Glutamatergic neuron (in vitro differentiated cells): Measurements from ENCODE around the gene RAB27A. TPM values are rescaled to one million over a fixed set of nuclear protein-coding genes. Genes with fewer than 3 reads are reported as not detected.
"Not testable (repeated sequence)": the region's sequence is repeated elsewhere in the genome, so short reads cannot be mapped to it uniquely, and the experiment has no call there.

Experiments
- DNase-seq: peaks from one replicate; pipeline ENCODE4 v3.0.0; 2022
- H3K27ac Mint-ChIP-seq: one replicate; pipeline ENCODE4 v1.8.0; 2020; ENCODE audit warnings: mild to moderate bottlenecking, mixed read lengths, inconsistent platforms; ENCODE audit not compliant: unreplicated experiment
- H3K27me3 Mint-ChIP-seq: one replicate; pipeline ENCODE4 v1.8.0; 2020; ENCODE audit warnings: mild to moderate bottlenecking, moderate library complexity, mixed read lengths, inconsistent platforms; ENCODE audit not compliant: unreplicated experiment
- H3K36me3 Mint-ChIP-seq: one replicate; pipeline ENCODE4 v1.8.0; 2020; ENCODE audit warnings: mild to moderate bottlenecking, mixed read lengths, inconsistent platforms; ENCODE audit not compliant: unreplicated experiment
- H3K4me1 Mint-ChIP-seq: one replicate; pipeline ENCODE4 v1.8.0; 2020; ENCODE audit warnings: mild to moderate bottlenecking, low read depth, mixed read lengths, inconsistent platforms; ENCODE audit not compliant: unreplicated experiment
- H3K4me3 Mint-ChIP-seq: one replicate; pipeline ENCODE4 v1.8.0; 2020; ENCODE audit warnings: mild to moderate bottlenecking, mixed read lengths, inconsistent platforms; ENCODE audit not compliant: unreplicated experiment
- H3K9me3 Mint-ChIP-seq: one replicate; pipeline ENCODE4 v1.8.0; 2020; ENCODE audit warnings: mild to moderate bottlenecking, moderate library complexity, mixed read lengths, inconsistent platforms; ENCODE audit not compliant: unreplicated experiment
- CTCF ChIP-seq: fragments of 200-600 bp; sonication (generic); IDR thresholded peaks from one replicate; pipeline ENCODE4 v1.5.0; 2021; ENCODE audit not compliant: partially characterized antibody, unreplicated experiment
- total RNA-seq: library from RNA; stranded (reverse); fragmentation: NEBNext Ultra II Directional; extraction: Animal tissue kit (Norgen Biotek cat#: 25700); gene quantifications from one replicate; pipeline ENCODE4 v1.2.1, GENCODE V29; 2021; ENCODE audit not compliant: unreplicated experiment

The RAB27A gene
- total RNA-seq, 1 donor from 2014 or later, result 4.9 TPM

GRCh38 chr15:55284426-55284825 lies 5.2 kb downstream of the RAB27A start:
- H3K9me3 Mint-ChIP-seq, result peaks cover 4% of the 10 kb centered on the region
- no peak for TF ChIP-seq CTCF
- no peak for DNase-seq

GRCh38 chr15:55283379-55284147 lies 6.0 kb downstream of the RAB27A start:
- DNase-seq, result no peak
- Mint-ChIP-seq H3K4me1 (peaks cover under 1% of the 10 kb centered on the region), H3K4me3 (no peak overlapping the region), H3K27me3 (peaks cover 4% of the 10 kb centered on the region), H3K27ac (no peak overlapping the region), H3K36me3 (no peaks in the 10 kb centered on the region), H3K9me3 (peaks cover 2% of the 10 kb centered on the region)
- no peak for TF ChIP-seq CTCF

More at GRCh38 chr15:55284426-55284825, 5.2 kb downstream of the RAB27A start:
- no peak overlapping the region for H3K4me3 Mint-ChIP-seq
- H3K4me1 Mint-ChIP-seq, result peaks cover 3% of the 10 kb centered on the region
- no peaks in the 10 kb centered on the region for H3K36me3 Mint-ChIP-seq
- no peak overlapping the region for H3K27ac Mint-ChIP-seq
- H3K27me3 Mint-ChIP-seq, result peaks cover 8% of the 10 kb centered on the region

- H3K27me3 Mint-ChIP-seq, result peaks cover 4% of the 10 kb centered on the region
- no peaks in the 10 kb centered on the region for H3K4me1 Mint-ChIP-seq
- no peak for TF ChIP-seq CTCF
- H3K4me3 Mint-ChIP-seq, result no peak overlapping the region
- no peak for DNase-seq
- H3K36me3 Mint-ChIP-seq, result no peaks in the 10 kb centered on the region
- peaks cover 2% of the 10 kb centered on the region for H3K9me3 Mint-ChIP-seq
- no peak overlapping the region for H3K27ac Mint-ChIP-seq
Measured at GRCh38 chr15:55282284-55282833, 7.3 kb downstream of the RAB27A start.

GRCh38 chr15:55281517-55282228 lies 7.9 kb downstream of the RAB27A start:
- H3K9me3 Mint-ChIP-seq, result peaks cover 2% of the 10 kb centered on the region
- H3K4me1 Mint-ChIP-seq, result no peaks in the 10 kb centered on the region
- H3K27me3 Mint-ChIP-seq, result peaks cover 4% of the 10 kb centered on the region
- H3K27ac Mint-ChIP-seq, result no peak overlapping the region
- no peak for TF ChIP-seq CTCF
- no peak for DNase-seq
- no peaks in the 10 kb centered on the region for H3K36me3 Mint-ChIP-seq
- H3K4me3 Mint-ChIP-seq, result no peak overlapping the region

- H3K27me3 Mint-ChIP-seq, DNase-seq, H3K36me3 Mint-ChIP-seq, H3K27ac Mint-ChIP-seq, H3K4me1 Mint-ChIP-seq, H3K9me3 Mint-ChIP-seq, H3K4me3 Mint-ChIP-seq: not testable (repeated sequence)
Measured at GRCh38 chr15:55280589-55280988, 9.0 kb downstream of the RAB27A start.
